Calu3 (cell line): ENCODE measurements around the gene PLCH2. TPM values are rescaled to one million over a fixed set of nuclear protein-coding genes. Genes with fewer than 3 reads are reported as not detected.

Source experiments
- BruUV-seq: library from RNA; stranded (reverse); fragments of 400-500 nt; replicated peaks from 2 replicates; lab custom pipeline; 2021; lab: Mats Ljungman, UMichigan
- CTCF ChIA-PET: fragments of 300-600 bp; sonication (Branson Sonifier 250); formaldehyde crosslinking; loops from one replicate; lab custom pipeline; 2022; ENCODE audit warnings: antibody characterized with exemption; lab: Charles Lee
- DNase-seq: peaks from one replicate; pipeline ENCODE4 v3.0.0; 2022
- H3K27ac Mint-ChIP-seq: one replicate; pipeline ENCODE4 v1.8.0; 2022; ENCODE audit warnings: mixed read lengths; ENCODE audit not compliant: unreplicated experiment
- H3K27me3 Mint-ChIP-seq: one replicate; pipeline ENCODE4 v1.8.0; 2022; ENCODE audit warnings: mixed read lengths; ENCODE audit not compliant: unreplicated experiment
- H3K36me3 Mint-ChIP-seq: one replicate; pipeline ENCODE4 v1.8.0; 2022; ENCODE audit warnings: mild to moderate bottlenecking, moderate library complexity, mixed read lengths; ENCODE audit not compliant: insufficient read depth, unreplicated experiment
- H3K4me1 Mint-ChIP-seq: one replicate; pipeline ENCODE4 v1.8.0; 2022; ENCODE audit warnings: mild to moderate bottlenecking, low read depth, mixed read lengths; ENCODE audit not compliant: unreplicated experiment
- H3K4me3 Mint-ChIP-seq: one replicate; pipeline ENCODE4 v1.8.0; 2022; ENCODE audit warnings: mild to moderate bottlenecking, low read depth, moderate library complexity, mixed read lengths; ENCODE audit not compliant: unreplicated experiment
- H3K9me3 Mint-ChIP-seq: one replicate; pipeline ENCODE4 v1.8.0; 2022; ENCODE audit warnings: low read depth, mixed read lengths; ENCODE audit not compliant: unreplicated experiment
- intact Hi-C: fragments of 100-400 bp; cut with micrococcal nuclease; formaldehyde crosslinking; loops from one replicate; pipeline ENCODE4 v1.10.0; 2022; ENCODE audit not compliant: unreplicated experiment
- total RNA-seq: library from RNA; stranded (reverse); gene quantifications from 2 replicates; pipeline ENCODE4 v1.2.3, GENCODE V29; 2022
- TF ChIP-seq, protein P1 (sequence below): fragments of 200-600 bp; IDR thresholded peaks from one replicate; pipeline ENCODE4 v1.8.0; 2022; ENCODE audit warnings: antibody characterized with exemption; ENCODE audit not compliant: unreplicated experiment

The PLCH2 gene
- total RNA-seq, 1 experiment from 2014 or later = 3.1 TPM

DNA sequence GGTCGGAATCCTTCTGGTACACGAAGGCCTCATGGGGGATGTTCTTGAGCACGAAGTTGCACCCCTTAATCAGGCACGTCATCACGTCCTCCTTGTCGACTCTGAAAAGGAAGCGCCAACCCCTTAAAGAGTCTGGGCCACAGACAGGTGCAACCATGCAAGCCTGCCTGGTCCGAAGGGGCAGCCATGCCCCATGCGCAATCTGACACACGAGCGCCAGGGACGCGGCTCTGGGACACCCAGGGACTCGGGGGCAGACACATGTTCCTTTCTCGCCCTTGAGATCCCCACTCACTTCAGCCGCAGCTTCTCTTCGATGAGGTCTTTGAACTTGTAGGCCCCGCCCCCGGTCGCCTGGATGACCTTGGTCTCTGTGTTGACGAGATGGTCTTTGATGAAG lies 44.7 kb downstream of the PLCH2 start:
- no peak overlapping the region for H3K27ac Mint-ChIP-seq
- H3K27me3 Mint-ChIP-seq = no peaks in the 10 kb centered on the region
- no TSS peak for BruUV-seq
- DNase-seq = no peak
- no peaks in the 10 kb centered on the region for H3K4me1 Mint-ChIP-seq
- H3K36me3 Mint-ChIP-seq = peaks cover 41% of the 10 kb centered on the region
- H3K4me3 Mint-ChIP-seq = no peak overlapping the region
- no peaks in the 10 kb centered on the region for H3K9me3 Mint-ChIP-seq
- intact Hi-C loops = no loop called here
- CTCF ChIA-PET = no interaction called here
- TF ChIP-seq, protein P1, sequence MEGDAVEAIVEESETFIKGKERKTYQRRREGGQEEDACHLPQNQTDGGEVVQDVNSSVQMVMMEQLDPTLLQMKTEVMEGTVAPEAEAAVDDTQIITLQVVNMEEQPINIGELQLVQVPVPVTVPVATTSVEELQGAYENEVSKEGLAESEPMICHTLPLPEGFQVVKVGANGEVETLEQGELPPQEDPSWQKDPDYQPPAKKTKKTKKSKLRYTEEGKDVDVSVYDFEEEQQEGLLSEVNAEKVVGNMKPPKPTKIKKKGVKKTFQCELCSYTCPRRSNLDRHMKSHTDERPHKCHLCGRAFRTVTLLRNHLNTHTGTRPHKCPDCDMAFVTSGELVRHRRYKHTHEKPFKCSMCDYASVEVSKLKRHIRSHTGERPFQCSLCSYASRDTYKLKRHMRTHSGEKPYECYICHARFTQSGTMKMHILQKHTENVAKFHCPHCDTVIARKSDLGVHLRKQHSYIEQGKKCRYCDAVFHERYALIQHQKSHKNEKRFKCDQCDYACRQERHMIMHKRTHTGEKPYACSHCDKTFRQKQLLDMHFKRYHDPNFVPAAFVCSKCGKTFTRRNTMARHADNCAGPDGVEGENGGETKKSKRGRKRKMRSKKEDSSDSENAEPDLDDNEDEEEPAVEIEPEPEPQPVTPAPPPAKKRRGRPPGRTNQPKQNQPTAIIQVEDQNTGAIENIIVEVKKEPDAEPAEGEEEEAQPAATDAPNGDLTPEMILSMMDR = no peak

DNA sequence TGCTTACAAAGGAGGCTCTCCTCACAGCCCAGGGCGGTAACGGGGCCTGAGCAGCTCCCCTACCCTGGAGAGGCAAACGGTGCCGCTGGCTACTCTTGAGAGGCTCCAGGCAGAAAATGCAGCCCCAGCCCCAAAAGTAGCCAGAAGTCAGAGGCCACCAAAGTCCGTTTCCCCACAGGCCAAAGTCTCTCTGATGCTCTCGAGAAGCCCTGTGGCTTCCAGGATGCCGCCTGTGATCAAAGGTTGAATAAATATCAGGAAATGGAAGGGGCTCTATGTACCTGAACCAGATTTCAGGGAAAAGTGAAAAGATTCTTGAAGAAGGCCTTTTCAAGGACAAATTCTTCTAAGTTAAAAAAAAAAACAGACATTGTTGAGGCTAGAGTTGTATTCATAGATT lies 46.1 kb downstream of the PLCH2 start:
- Mint-ChIP-seq H3K27me3 (no peaks in the 10 kb centered on the region), H3K36me3 (peaks cover 54% of the 10 kb centered on the region), H3K4me1 (no peaks in the 10 kb centered on the region), H3K9me3 (no peaks in the 10 kb centered on the region), H3K4me3 (no peak overlapping the region), H3K27ac (no peak overlapping the region)
- intact Hi-C loops = no loop called here
- no peak for DNase-seq
- TF ChIP-seq, protein P1 = no peak
- no TSS peak for BruUV-seq
- CTCF ChIA-PET = no interaction called here

DNA sequence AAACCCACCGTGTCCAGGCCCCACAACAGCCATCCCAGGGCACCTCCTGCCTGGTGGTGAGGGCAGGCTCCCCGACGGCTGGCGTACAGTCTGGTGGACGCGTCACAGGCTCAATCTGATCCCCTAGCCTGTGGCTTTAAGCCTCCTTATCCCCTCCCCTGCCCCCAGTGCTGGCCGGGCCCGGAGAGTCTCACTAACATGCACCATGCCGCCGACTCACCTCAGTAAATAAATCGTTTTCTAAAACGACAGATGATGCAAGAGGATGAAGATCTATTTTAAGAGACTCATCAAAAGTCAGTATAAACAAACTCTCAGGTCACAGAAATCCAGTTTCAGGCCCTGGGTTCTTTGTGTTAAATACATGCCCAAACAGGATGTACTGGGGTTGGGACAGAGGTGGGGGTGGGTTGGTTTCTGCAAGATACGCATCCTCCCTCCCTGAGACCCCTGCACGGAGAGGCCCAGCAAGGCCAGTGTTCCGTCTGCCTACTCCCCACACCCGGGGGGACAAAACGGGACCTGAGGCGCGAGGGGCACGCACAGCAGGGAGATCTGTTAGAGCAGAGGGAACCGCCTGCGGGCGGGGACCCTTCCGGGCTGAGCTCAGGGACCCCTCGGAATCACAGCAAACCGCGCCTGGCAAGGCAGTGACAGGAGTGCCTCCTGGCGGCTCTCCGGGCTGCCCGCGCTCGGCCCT lies 47.3 kb downstream of the PLCH2 start:
- TF ChIP-seq, protein P1 = no peak
- intact Hi-C loops = no loop called here
- DNase-seq = no peak
- H3K4me1 Mint-ChIP-seq = no peaks in the 10 kb centered on the region
- no peaks in the 10 kb centered on the region for H3K27me3 Mint-ChIP-seq
- no TSS peak for BruUV-seq
- no peaks in the 10 kb centered on the region for H3K9me3 Mint-ChIP-seq
- no peak overlapping the region for H3K27ac Mint-ChIP-seq
- CTCF ChIA-PET = no interaction called here
- H3K4me3 Mint-ChIP-seq = no peak overlapping the region
- peaks cover 44% of the 10 kb centered on the region for H3K36me3 Mint-ChIP-seq

DNA sequence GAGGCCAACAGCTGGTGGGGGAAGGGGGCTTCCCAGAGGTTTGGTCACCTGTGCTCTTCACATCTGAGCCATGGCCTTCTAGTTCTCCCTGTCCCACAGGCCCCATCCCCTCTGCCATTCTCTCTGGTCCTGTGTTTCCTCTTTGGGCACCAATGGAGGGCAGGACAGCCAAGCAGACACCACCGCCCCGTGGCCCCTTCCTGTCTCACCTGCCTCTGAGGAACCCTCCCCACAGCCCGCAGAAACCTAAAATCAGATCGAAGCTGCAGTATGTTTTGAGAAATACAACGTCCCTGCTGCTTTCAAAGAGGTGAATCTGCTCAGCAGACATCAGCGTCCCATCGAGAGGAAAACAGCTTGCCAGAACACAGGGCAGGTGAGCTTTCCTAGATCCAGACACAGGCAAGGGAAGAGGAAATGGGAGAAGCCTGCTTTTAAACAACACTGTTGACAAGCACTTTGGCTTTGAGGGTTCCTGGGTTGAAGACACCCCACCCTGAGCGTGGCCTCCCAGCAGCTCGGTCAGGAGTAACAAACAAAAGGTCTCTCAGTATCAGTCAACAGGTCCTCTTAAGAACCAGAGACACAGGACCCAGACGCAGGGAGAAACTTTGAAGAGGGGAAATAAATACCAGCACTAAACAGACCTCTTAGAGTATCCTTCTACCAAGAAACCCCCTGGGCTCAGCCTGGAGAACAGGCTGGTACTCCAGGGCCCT lies 48.0 kb downstream of the PLCH2 start:
- DNase-seq = no peak
- Mint-ChIP-seq H3K36me3 (peaks cover 37% of the 10 kb centered on the region), H3K4me3 (peak overlapping the region; percentile 75), H3K27ac (no peak overlapping the region), H3K9me3 (no peaks in the 10 kb centered on the region), H3K27me3 (no peaks in the 10 kb centered on the region), H3K4me1 (no peaks in the 10 kb centered on the region)
- CTCF ChIA-PET = interaction anchor here (1.1 kb wide), 1 partner anchor 108 kb away, joined by 3 read pairs; no protein-coding TSS in a partner anchor
- intact Hi-C loops = no loop called here
- TF ChIP-seq, protein P1 = no peak
- no TSS peak for BruUV-seq
